Vagina (tissue), 2 donors: Measurements from ENCODE around the gene SMG6. TPM values are rescaled to one million over a fixed set of nuclear protein-coding genes. Genes with fewer than 3 reads are reported as not detected.

ENCODE experiments used
- DNase-seq, 2 donors: peaks; one replicate each; pipeline ENCODE4 v3.0.0-alpha.2; 2017; ENCODE audit errors: extremely low spot score in 2 of 2
- H3K27ac ChIP-seq: fragments of 200-600 bp; sonication (generic); one replicate; pipeline ENCODE4 v1.5.1; 2019
- H3K27me3 ChIP-seq: fragments of 200-600 bp; sonication (generic); one replicate; pipeline ENCODE4 v1.5.1; 2019
- H3K36me3 ChIP-seq, 2 donors: fragments of 200-600 bp; sonication (generic); one replicate each; pipeline ENCODE4 v1.5.1; 2017 to 2019
- H3K4me1 ChIP-seq: fragments of 200-600 bp; sonication (generic); one replicate; pipeline ENCODE4 v1.5.1; 2019
- H3K4me3 ChIP-seq, 2 donors: fragments of 200-600 bp; sonication (generic); 1 replicate in 1 of 2; 2 replicates in 1 of 2; pipeline ENCODE4 v1.5.1; 2016 to 2019
- H3K9me3 ChIP-seq: fragments of 200-600 bp; sonication (generic); one replicate; pipeline ENCODE4 v1.5.1; 2019
- POLR2A ChIP-seq, 2 donors: fragments of 450-650 bp; IDR thresholded peaks; one replicate each; pipeline ENCODE4 v1.6.1; 2017; ENCODE audit warnings: antibody characterized with exemption in 2 of 2, mild to moderate bottlenecking in 2 of 2, moderate library complexity in 2 of 2
- POLR2AphosphoS5 ChIP-seq, 2 donors: sonication (generic); formaldehyde crosslinking; IDR thresholded peaks; one replicate each; pipeline ENCODE4 v1.9.0; 2017; ENCODE audit warnings: antibody characterized with exemption in 2 of 2, mild to moderate bottlenecking in 2 of 2, low read depth in 1 of 2; ENCODE audit not compliant: insufficient read depth in 1 of 2
- intact Hi-C: fragments of 100-400 bp; cut with DNase I; formaldehyde crosslinking; loops from one replicate; pipeline ENCODE4 v1.15.1; 2023
- total RNA-seq: library from RNA; depleted of rRNA; stranded (reverse); fragments of >200 nt; gene quantifications from one replicate; pipeline ENCODE4 v1.2.3, GENCODE V29; 2016
- TF ChIP-seq, protein P1 (sequence below), 3 experiments: fragments of 450-650 bp in 2 of 3; fragments of 200-600 bp in 1 of 3; sonication (generic) in 1 of 3; IDR thresholded peaks; one replicate each; pipeline ENCODE4 v1.5.1; 2017 to 2019; ENCODE audit warnings: antibody characterized with exemption in 3 of 3, mild to moderate bottlenecking in 2 of 3, moderate library complexity in 2 of 3

SMG6 gene
- 46.2 TPM for total RNA-seq

DNA sequence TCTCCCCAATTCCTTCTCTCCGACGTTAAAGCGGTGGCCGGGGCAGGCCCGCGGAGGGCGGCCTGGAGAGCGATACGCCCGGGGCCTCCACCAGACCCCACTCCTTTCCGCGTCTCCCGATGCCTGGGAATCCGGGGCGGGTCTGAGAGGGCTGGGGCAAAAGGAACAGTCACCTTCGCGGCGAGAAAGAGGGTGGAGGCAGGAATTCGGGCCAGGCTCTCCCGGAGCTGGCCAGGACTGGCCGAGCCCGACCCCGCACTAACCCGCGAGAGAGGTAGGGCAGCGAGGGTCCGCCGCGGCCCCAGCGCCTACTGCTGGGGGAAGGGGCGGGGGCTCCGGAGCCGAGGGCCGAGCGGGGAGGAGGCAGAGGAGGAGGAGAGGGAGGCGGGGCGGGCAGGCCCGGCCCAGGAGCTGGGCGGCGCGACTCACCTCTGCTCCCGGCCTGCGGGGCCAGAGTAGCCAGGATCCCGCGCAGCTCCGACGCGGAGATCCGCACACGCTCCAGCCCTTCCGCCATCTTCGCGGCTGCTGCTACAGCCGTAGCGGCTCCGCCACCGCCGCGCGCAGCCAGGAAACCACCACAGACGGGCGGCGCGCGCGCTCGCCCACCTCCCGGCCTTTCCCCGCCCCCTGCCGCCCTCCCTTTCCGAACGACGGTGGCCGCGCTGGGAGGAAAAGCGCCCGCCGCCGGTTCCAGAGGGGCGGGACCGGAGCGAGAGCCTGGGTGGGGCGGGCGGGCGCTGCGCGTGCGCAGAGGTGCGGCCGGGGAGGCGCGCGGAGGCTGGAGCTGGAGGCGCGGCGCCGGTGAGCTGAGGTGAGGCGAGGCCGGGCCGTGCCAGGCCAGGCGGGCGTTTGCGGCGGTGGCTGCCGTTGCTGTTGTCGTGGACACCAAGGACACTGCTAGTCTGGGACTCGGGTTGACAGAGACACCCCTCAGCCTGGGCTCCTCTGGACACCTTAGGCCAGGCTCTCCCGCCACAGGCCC is at the start of gene SMG6, which contains the start of gene SRR:
TSS of gene SMG6 (minus strand) at position 582 of the 985 bp plus-strand sequence. CDS start at position 517, 65 bp downstream.
TSS of gene SRR (plus strand) at position 747 of the 985 bp plus-strand sequence. CDS start 11,611 bp downstream, outside the sequence.
- DNase-seq = no peak
- H3K4me1 ChIP-seq = peaks cover 32% of the 10 kb centered on the region
- peak in 1 of 2 donors; percentile 61 for TF ChIP-seq POLR2A (IDR thresholded peaks at IDR 0.05)
- TF ChIP-seq, protein P1, sequence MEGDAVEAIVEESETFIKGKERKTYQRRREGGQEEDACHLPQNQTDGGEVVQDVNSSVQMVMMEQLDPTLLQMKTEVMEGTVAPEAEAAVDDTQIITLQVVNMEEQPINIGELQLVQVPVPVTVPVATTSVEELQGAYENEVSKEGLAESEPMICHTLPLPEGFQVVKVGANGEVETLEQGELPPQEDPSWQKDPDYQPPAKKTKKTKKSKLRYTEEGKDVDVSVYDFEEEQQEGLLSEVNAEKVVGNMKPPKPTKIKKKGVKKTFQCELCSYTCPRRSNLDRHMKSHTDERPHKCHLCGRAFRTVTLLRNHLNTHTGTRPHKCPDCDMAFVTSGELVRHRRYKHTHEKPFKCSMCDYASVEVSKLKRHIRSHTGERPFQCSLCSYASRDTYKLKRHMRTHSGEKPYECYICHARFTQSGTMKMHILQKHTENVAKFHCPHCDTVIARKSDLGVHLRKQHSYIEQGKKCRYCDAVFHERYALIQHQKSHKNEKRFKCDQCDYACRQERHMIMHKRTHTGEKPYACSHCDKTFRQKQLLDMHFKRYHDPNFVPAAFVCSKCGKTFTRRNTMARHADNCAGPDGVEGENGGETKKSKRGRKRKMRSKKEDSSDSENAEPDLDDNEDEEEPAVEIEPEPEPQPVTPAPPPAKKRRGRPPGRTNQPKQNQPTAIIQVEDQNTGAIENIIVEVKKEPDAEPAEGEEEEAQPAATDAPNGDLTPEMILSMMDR (IDR thresholded peaks at IDR 0.05) = peak in 1 of 3 experiments; percentile 27
- peak in 1 of 2 donors; percentile 82 for TF ChIP-seq POLR2AphosphoS5 (IDR thresholded peaks at IDR 0.05; ENCODE audit: insufficient read depth in 1 of 2, low read depth in 1 of 2)

DNA sequence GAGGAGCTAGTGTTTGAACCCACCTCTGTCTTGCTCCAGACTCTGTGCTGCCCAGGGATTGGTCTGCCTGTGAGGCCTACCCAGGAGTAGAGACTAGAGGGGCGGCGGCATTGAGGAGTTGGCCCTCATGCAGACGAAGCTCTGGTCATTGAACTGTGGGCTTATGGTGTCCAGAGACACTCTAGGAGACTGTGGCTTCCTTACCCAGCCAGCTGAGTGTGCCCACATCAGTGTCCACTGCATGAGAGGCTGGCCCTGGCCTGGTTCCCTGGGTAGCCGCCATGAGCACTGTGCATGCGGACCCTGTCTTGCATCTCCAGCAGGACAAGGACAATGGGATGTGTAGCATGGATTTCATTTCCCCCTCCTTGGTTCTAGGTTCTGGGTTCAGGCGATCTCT is 47.7 kb upstream of the SMG6 start:
- no peaks in the 10 kb centered on the region for H3K27me3 ChIP-seq
- intact Hi-C loops = no loop called here
- DNase-seq = no peak
- H3K9me3 ChIP-seq = no peaks in the 10 kb centered on the region
- H3K4me3 ChIP-seq = no peak overlapping the region
- H3K4me1 ChIP-seq = peaks cover 18% of the 10 kb centered on the region
- TF ChIP-seq, protein P1 (IDR thresholded peaks at IDR 0.05) = no peak
- TF ChIP-seq POLR2AphosphoS5 (IDR thresholded peaks at IDR 0.05; ENCODE audit: insufficient read depth in 1 of 2, low read depth in 1 of 2) = no peak
- no peak for TF ChIP-seq POLR2A (IDR thresholded peaks at IDR 0.05)
- H3K27ac ChIP-seq = no peak overlapping the region
- H3K36me3 ChIP-seq = no peaks in the 10 kb centered on the region

More for the DNA sequence above, at the start of gene SMG6, which contains the start of gene SRR:
- no peaks in the 10 kb centered on the region for H3K27me3 ChIP-seq
- H3K4me3 ChIP-seq = peak within 1 kb of the TSS; percentile 79 to 88
- intact Hi-C loops = no loop called here
- H3K36me3 ChIP-seq = peaks cover 0 to 17% of the 10 kb centered on the region in 2 donors
- no peaks in the 10 kb centered on the region for H3K9me3 ChIP-seq
- peak within 1 kb of the TSS; percentile 80 for H3K27ac ChIP-seq

DNA sequence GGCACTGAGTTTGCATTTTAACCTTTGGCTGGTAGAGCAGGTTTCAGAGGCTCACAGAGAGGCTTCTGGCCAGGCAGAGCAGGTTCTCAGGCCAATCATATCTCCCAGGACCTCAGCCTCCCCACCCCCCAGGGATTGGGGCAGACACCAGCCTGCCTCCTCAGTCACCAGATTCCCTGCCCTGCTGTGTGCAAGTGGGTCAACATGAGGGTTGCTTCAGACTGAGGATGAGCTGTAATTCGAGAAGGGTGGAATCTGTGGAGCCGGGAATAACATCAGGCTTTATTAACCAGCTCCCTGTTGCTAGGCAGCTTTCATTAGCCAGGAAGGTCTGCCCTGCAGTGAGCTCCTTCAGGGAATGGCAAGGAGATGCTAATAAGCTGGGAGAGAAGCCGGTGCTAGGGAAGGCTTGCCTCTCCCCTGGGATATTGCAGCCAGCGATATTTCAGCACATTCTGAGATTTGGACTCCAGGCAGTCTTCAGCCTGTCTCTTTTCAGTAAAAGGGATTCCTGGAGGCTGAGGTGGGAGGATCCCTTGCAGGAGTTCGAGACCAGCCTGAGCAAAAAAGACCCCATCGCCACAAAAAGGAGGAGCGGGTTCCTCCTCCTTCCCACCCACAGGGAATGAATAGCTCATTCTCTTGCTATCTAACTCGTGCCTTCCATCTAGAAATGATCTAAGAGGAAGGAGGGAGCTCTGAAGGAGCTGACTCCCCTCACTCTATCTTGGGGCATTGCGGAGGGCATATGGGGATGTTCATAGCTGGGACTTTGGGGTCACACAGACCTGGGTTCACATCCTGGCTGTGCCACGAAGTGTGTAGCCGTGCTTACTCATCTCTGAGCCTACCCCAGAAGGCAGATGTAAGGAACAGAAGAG is 44.5 kb upstream of the SMG6 start:
- no peak overlapping the region for H3K4me3 ChIP-seq
- H3K36me3 ChIP-seq = peaks cover 0 to 7% of the 10 kb centered on the region in 2 donors
- TF ChIP-seq POLR2AphosphoS5 (IDR thresholded peaks at IDR 0.05; ENCODE audit: insufficient read depth in 1 of 2, low read depth in 1 of 2) = peak; percentile 38 to 44
- TF ChIP-seq, protein P1 (IDR thresholded peaks at IDR 0.05) = no peak
- no peak for TF ChIP-seq POLR2A (IDR thresholded peaks at IDR 0.05)
- intact Hi-C loops = no loop called here
- H3K9me3 ChIP-seq = no peaks in the 10 kb centered on the region
- DNase-seq = no peak
- H3K4me1 ChIP-seq = peaks cover 10% of the 10 kb centered on the region
- peak overlapping the region; percentile 37 for H3K27ac ChIP-seq
- H3K27me3 ChIP-seq = no peaks in the 10 kb centered on the region

DNA sequence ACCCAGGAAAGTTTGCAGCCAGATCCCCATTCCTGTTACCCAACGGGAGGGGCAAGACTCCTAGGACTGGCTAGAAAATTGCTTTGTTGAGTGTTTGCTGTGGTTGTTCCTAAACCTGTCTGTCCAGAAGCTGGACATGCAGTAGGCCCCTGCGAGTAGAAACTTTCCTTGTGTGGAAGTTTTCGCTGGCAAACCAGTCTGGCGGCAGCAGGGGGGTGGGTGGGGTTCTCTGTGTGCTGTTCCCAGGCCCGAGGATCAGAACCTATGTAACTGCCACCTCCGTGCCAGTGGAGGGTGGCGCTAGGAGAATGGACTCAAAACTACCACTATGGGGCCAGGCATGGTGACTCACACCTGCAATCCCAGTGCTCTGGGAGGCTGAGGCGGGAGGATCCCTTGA is 42.9 kb upstream of the SMG6 start:
- Histone ChIP-seq H3K4me3 (no peak overlapping the region), H3K27ac (no peak overlapping the region), H3K9me3 (no peaks in the 10 kb centered on the region), H3K4me1 (peaks cover 10% of the 10 kb centered on the region), H3K36me3 (peaks cover 0 to 16% of the 10 kb centered on the region in 2 donors), H3K27me3 (no peaks in the 10 kb centered on the region)
- TF ChIP-seq POLR2AphosphoS5 (IDR thresholded peaks at IDR 0.05; ENCODE audit: insufficient read depth in 1 of 2, low read depth in 1 of 2) (no peak), POLR2A (IDR thresholded peaks at IDR 0.05) (no peak)
- TF ChIP-seq, protein P1 (IDR thresholded peaks at IDR 0.05) = no peak
- intact Hi-C loops = no loop called here
- no peak for DNase-seq
